ENCODE results near the gene OR52E1. TPM values are rescaled to one million over a fixed set of nuclear protein-coding genes. Genes with fewer than 3 reads are reported as not detected.

Gene OR52E1
- total and polyA plus RNA-seq, 9 of the 15 experiments (the other 6 are each of a cell fraction or from before 2014, with no cell fraction given), result not detected

DNA sequence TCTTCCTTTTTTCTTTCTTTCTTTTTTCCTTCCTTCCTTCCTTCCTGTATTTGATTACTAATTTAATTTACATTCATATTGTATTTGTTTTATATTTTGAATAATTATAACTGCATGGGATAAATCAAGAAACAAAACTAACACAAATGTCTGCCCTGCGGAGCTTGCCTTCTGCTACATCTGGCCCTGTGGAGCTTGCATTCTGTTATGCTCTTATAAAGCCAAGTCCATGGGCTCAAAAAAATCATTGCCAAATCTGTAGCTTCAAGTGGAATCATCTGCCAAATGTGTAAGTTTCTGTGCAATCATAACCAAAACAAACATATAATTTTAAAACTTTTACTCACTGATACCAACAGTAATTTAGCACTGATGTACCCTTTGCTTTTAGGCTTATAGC lies 31.0 kb upstream of the OR52E1 start (continued):
- TF ChIP-seq, protein P1, sequence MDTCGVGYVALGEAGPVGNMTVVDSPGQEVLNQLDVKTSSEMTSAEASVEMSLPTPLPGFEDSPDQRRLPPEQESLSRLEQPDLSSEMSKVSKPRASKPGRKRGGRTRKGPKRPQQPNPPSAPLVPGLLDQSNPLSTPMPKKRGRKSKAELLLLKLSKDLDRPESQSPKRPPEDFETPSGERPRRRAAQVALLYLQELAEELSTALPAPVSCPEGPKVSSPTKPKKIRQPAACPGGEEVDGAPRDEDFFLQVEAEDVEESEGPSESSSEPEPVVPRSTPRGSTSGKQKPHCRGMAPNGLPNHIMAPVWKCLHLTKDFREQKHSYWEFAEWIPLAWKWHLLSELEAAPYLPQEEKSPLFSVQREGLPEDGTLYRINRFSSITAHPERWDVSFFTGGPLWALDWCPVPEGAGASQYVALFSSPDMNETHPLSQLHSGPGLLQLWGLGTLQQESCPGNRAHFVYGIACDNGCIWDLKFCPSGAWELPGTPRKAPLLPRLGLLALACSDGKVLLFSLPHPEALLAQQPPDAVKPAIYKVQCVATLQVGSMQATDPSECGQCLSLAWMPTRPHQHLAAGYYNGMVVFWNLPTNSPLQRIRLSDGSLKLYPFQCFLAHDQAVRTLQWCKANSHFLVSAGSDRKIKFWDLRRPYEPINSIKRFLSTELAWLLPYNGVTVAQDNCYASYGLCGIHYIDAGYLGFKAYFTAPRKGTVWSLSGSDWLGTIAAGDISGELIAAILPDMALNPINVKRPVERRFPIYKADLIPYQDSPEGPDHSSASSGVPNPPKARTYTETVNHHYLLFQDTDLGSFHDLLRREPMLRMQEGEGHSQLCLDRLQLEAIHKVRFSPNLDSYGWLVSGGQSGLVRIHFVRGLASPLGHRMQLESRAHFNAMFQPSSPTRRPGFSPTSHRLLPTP (IDR thresholded peaks at IDR 0.05; ENCODE audit: borderline replicate concordance, extremely low read depth, insufficient read length), result no peak
- no peak for TF ChIP-seq GTF2E2 (tag; IDR thresholded peaks at IDR 0.05)
- no peak for TF ChIP-seq CBX8 (IDR thresholded peaks at IDR 0.05; ENCODE audit: borderline replicate concordance, extremely low read depth, low read depth, low read length, poor library complexity, severe bottlenecking)
- TF ChIP-seq ZNF695 (CRISPR knock-in tag; IDR thresholded peaks at IDR 0.05), result no peak
- no peak for TF ChIP-seq CBFB (CRISPR knock-in tag; IDR thresholded peaks at IDR 0.05)
- no peak for TF ChIP-seq C11orf30 (IDR thresholded peaks at IDR 0.05; ENCODE audit: low read depth)
- no peak for TF ChIP-seq CHD1 (IDR thresholded peaks at IDR 0.05; ENCODE audit: low read length)

GRCh38 chr11:5040876-5041275 lies 28.5 kb upstream of the OR52E1 start:
- in situ Hi-C loops (cut with MboI), result no loop called here
- H3K9me3 ChIP-seq (replicated peaks; ENCODE audit: control insufficient read depth, insufficient read depth, low read depth, low read length), result no peaks in the 10 kb centered on the region
- H3K9ac ChIP-seq (ENCODE audit: insufficient read depth in 1 of 2, low read depth in 2 of 2, low read length in 2 of 2), result no peak overlapping the region
- BruUV-seq (replicated peaks), result no TSS peak
- FAIRE-seq (no peak), ATAC-seq (no peak), DNase-seq (ENCODE audit: extremely low read depth in 1 of 4, low spot score in 3 of 4) (no peak)
- H3K4me3 ChIP-seq, result no peak overlapping the region
- H3K27ac ChIP-seq (ENCODE audit: extremely low read depth, low read depth, low read length), result no peak overlapping the region
- intact Hi-C loops (cut with micrococcal nuclease), result no loop called here
- CTCF ChIA-PET (ENCODE audit: low intra/inter-chr PET ratio), result no interaction called here
- WGBS (ENCODE audit: insufficient coverage, low coverage, missing lambda C conversion rate), result 3% methylated on average over 4 of the region's 4 CpGs
- H2AFZ ChIP-seq (ENCODE audit: low read depth, low read length), result no peak overlapping the region
- H3K4me1 ChIP-seq (replicated peaks in 1 of 2; ENCODE audit: control insufficient read depth in 2 of 2, insufficient read depth in 2 of 2, low read length in 2 of 2), result no peaks in the 10 kb centered on the region
- no peak overlapping the region for H3K4me2 ChIP-seq (ENCODE audit: insufficient read depth, low read length)
- H4K20me1 ChIP-seq (replicated peaks; ENCODE audit: control insufficient read depth, insufficient read depth, low read length), result no peaks in the 10 kb centered on the region
- peaks cover 2 to 5% of the 10 kb centered on the region in 2 experiments; a peak in 2 of 5 replicates for H3K27me3 ChIP-seq (ENCODE audit: control insufficient read depth in 2 of 2, insufficient read depth in 2 of 2, low read length in 2 of 2)
- H3K79me2 ChIP-seq (ENCODE audit: control insufficient read depth, insufficient read depth, low read length), result no peaks in the 10 kb centered on the region
- no peaks in the 10 kb centered on the region for H3K9me1 ChIP-seq (ENCODE audit: control insufficient read depth, insufficient read depth, low read length)
- no peaks in the 10 kb centered on the region for H3K36me3 ChIP-seq (ENCODE audit: control insufficient read depth, insufficient read depth, low read length)
- POLR2A ChIA-PET, result no interaction called here
- TF ChIP-seq RNF219 (CRISPR knock-in tag; IDR thresholded peaks at IDR 0.05), result no peak
- TF ChIP-seq ZFP1 (CRISPR knock-in tag; IDR thresholded peaks at IDR 0.05), result no peak
- TF ChIP-seq ZNF277 (CRISPR knock-in tag; IDR thresholded peaks at IDR 0.05; ENCODE audit: borderline replicate concordance), result no peak
- no peak for TF ChIP-seq KDM1A (IDR thresholded peaks at IDR 0.05)
- TF ChIP-seq CEBPB (tag; IDR thresholded peaks at IDR 0.05), result no peak
- TF ChIP-seq, protein P2, sequence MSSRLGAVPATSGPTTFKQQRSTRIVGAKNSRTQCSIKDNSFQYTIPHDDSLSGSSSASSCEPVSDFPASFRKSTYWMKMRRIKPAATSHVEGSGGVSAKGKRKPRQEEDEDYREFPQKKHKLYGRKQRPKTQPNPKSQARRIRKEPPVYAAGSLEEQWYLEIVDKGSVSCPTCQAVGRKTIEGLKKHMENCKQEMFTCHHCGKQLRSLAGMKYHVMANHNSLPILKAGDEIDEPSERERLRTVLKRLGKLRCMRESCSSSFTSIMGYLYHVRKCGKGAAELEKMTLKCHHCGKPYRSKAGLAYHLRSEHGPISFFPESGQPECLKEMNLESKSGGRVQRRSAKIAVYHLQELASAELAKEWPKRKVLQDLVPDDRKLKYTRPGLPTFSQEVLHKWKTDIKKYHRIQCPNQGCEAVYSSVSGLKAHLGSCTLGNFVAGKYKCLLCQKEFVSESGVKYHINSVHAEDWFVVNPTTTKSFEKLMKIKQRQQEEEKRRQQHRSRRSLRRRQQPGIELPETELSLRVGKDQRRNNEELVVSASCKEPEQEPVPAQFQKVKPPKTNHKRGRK (tag; IDR thresholded peaks at IDR 0.05), result no peak
- TF ChIP-seq FOS (IDR thresholded peaks at IDR 0.05; ENCODE audit: extremely low read depth, insufficient read length), result no peak
